ENCODE results near the gene SSH3. TPM values are rescaled to one million over a fixed set of nuclear protein-coding genes. Genes with fewer than 3 reads are reported as not detected.

Gene SSH3
- total RNA-seq, 1 donor from 2014 or later = 6.8 TPM

- peak overlapping the region in 1 of 3 donors; percentile 23 for H3K9ac ChIP-seq (ENCODE audit: low read depth in 1 of 3, low read length in 3 of 3)
- no peaks in the 10 kb centered on the region for H3K27me3 ChIP-seq (ENCODE audit: control insufficient read depth in 3 of 3, insufficient read depth in 3 of 3, low read length in 3 of 3)
- peak overlapping the region; percentile 93 for H3K27ac ChIP-seq (ENCODE audit: low read depth, low read length)
- H3K4me1 ChIP-seq (ENCODE audit: control insufficient read depth in 3 of 3, insufficient read depth in 3 of 3, low read length in 3 of 3) = peaks cover 31 to 49% (median 35%) of the 10 kb centered on the region in 3 donors
- no peaks in the 10 kb centered on the region for H3K9me3 ChIP-seq (ENCODE audit: control insufficient read depth in 3 of 3, low read length in 3 of 3)
- no peak overlapping the region for H3K4me3 ChIP-seq (ENCODE audit: low read length in 3 of 3)
- H3K36me3 ChIP-seq (ENCODE audit: control insufficient read depth in 3 of 3, insufficient read depth in 3 of 3, low read length in 3 of 3) = peaks cover 53 to 55% (median 55%) of the 10 kb centered on the region in 3 donors
Measured at GRCh38 chr11:67285541-67286498, 17.5 kb upstream of the SSH3 start.

DNA sequence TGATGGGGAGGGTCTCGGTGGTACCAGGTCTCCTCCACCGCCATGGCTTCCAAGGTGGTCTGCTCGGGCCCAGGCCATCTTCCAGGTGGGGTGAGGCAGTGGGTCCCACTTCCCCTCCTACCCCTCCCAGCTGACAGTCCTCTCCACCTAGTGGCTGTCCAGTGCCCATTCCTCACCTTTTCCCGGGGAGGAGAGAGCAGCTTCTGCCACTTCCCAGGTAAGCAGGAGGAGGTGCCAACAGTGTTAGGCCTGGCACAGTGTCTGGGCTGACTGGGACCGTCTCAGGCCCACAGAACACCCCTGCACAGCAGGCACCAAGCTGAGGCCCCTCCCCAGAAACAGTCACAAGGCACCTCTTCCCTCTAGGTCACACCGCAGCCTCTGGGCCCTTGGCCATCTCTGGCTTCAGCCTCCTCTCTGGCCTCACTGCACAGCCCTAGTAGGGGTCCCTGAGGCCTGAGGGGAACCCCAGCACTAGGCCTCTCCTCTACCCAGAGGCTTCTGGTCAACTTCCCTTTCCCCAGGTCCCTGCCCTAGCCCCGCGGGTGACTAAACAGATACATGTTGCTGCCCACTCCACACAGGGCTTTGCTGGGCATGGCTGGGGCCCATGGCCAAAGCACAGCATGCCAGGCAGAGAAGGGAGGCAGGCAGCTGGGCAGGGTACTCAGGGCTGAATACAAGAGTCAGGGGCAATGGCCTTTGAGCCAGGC, 16.6 kb upstream of the SSH3 start:
- peaks cover 32 to 54% (median 35%) of the 10 kb centered on the region in 3 donors for H3K4me1 ChIP-seq (ENCODE audit: control insufficient read depth in 3 of 3, insufficient read depth in 3 of 3, low read length in 3 of 3)
- peaks cover 44 to 50% (median 48%) of the 10 kb centered on the region in 3 donors for H3K36me3 ChIP-seq (ENCODE audit: control insufficient read depth in 3 of 3, insufficient read depth in 3 of 3, low read length in 3 of 3)
- H3K4me3 ChIP-seq (ENCODE audit: low read length in 3 of 3) = no peak overlapping the region
- H3K9me3 ChIP-seq (ENCODE audit: control insufficient read depth in 3 of 3, low read length in 3 of 3) = no peaks in the 10 kb centered on the region
- no peaks in the 10 kb centered on the region for H3K27me3 ChIP-seq (ENCODE audit: control insufficient read depth in 3 of 3, insufficient read depth in 3 of 3, low read length in 3 of 3)
- H3K27ac ChIP-seq (ENCODE audit: low read depth, low read length) = peak overlapping the region; percentile 93
- H3K9ac ChIP-seq (ENCODE audit: low read depth in 1 of 3, low read length in 3 of 3) = peak overlapping the region; percentile 10 to 79 (median 71)

GRCh38 chr11:67287355-67288197, 15.8 kb upstream of the SSH3 start:
- peak overlapping the region; percentile 51 to 79 (median 71) for H3K9ac ChIP-seq (ENCODE audit: low read depth in 1 of 3, low read length in 3 of 3)
- H3K9me3 ChIP-seq (ENCODE audit: control insufficient read depth in 3 of 3, low read length in 3 of 3) = no peaks in the 10 kb centered on the region
- peaks cover 32 to 51% (median 33%) of the 10 kb centered on the region in 3 donors for H3K4me1 ChIP-seq (ENCODE audit: control insufficient read depth in 3 of 3, insufficient read depth in 3 of 3, low read length in 3 of 3)
- H3K27me3 ChIP-seq (ENCODE audit: control insufficient read depth in 3 of 3, insufficient read depth in 3 of 3, low read length in 3 of 3) = no peaks in the 10 kb centered on the region
- peaks cover 37 to 46% (median 44%) of the 10 kb centered on the region in 3 donors for H3K36me3 ChIP-seq (ENCODE audit: control insufficient read depth in 3 of 3, insufficient read depth in 3 of 3, low read length in 3 of 3)
- peak overlapping the region; percentile 72 to 82 (median 78) for H3K4me3 ChIP-seq (ENCODE audit: low read length in 3 of 3)
- H3K27ac ChIP-seq (ENCODE audit: low read depth, low read length) = peak overlapping the region; percentile 93

DNA sequence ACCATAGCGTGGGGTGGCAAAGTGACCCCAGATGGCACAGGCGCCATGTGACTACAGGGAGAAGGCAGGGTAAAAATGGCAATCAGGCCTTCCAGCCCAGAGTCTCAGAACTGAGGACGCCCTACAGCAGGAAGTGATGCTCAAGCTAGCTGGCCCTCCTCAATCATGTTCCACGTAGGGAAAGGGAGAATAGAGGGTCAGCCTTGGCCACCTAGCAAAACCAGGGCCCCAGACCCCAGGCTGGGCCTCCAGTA, 15.2 kb upstream of the SSH3 start:
- Histone ChIP-seq H3K36me3 (ENCODE audit: control insufficient read depth in 3 of 3, insufficient read depth in 3 of 3, low read length in 3 of 3) (peaks cover 31 to 40% (median 40%) of the 10 kb centered on the region in 3 donors), H3K27ac (ENCODE audit: low read depth, low read length) (peak overlapping the region; percentile 93), H3K27me3 (ENCODE audit: control insufficient read depth in 3 of 3, insufficient read depth in 3 of 3, low read length in 3 of 3) (no peaks in the 10 kb centered on the region), H3K4me1 (ENCODE audit: control insufficient read depth in 3 of 3, insufficient read depth in 3 of 3, low read length in 3 of 3) (peaks cover 32 to 48% (median 33%) of the 10 kb centered on the region in 3 donors), H3K9me3 (ENCODE audit: control insufficient read depth in 3 of 3, low read length in 3 of 3) (no peaks in the 10 kb centered on the region), H3K4me3 (ENCODE audit: low read length in 3 of 3) (peak overlapping the region; percentile 72 to 82 (median 78)), H3K9ac (ENCODE audit: low read depth in 1 of 3, low read length in 3 of 3) (peak overlapping the region; percentile 51 to 79 (median 71))

DNA sequence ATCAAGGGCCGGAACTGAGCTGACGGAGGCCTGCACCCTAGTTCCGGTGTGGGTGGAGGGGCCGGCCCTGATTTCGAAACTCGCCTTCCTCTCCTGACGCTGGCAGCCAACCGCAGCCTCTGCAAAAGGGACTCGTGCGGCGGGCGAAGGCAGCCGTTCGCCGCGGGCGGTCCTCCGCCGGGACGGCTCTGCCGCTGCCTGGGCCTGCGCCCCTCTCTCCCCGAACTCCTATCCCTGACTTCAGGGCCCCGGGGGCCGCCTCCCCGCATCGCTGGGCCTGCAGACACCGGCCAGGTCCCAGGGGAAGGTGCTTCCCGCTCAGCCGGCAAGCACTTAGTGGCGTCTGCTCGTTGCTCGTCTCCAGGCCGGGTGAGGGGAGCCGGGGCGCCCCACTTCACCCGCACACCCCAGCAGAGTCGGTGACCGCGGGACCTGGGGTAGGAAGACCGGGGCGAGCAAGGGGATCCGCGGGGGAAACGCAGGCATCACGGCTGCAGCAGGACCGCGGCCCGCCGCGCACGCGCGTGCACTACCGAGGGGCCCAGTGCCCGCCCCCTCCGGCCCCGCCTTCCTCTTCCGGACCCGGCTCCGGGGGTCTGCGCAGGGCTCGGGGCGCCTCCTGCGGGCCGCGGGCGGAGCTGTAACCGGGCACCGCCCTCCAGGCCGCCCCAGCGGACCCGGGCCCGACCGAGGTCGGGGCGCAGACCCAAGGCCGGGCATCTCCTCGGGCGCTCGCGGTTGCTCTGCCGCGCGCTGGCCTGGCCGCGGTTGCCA, 14.7 kb upstream of the SSH3 start:
- Histone ChIP-seq H3K4me1 (ENCODE audit: control insufficient read depth in 3 of 3, insufficient read depth in 3 of 3, low read length in 3 of 3) (peaks cover 32 to 48% (median 33%) of the 10 kb centered on the region in 3 donors), H3K27ac (ENCODE audit: low read depth, low read length) (peak overlapping the region; percentile 93), H3K27me3 (ENCODE audit: control insufficient read depth in 3 of 3, insufficient read depth in 3 of 3, low read length in 3 of 3) (no peaks in the 10 kb centered on the region), H3K4me3 (ENCODE audit: low read length in 3 of 3) (peak overlapping the region; percentile 72 to 82 (median 78)), H3K9me3 (ENCODE audit: control insufficient read depth in 3 of 3, low read length in 3 of 3) (no peaks in the 10 kb centered on the region), H3K9ac (ENCODE audit: low read depth in 1 of 3, low read length in 3 of 3) (peak overlapping the region; percentile 51 to 79 (median 71)), H3K36me3 (ENCODE audit: control insufficient read depth in 3 of 3, insufficient read depth in 3 of 3, low read length in 3 of 3) (peaks cover 26 to 36% (median 35%) of the 10 kb centered on the region in 3 donors)

- Histone ChIP-seq H3K27me3 (ENCODE audit: control insufficient read depth in 3 of 3, insufficient read depth in 3 of 3, low read length in 3 of 3) (no peaks in the 10 kb centered on the region), H3K4me3 (ENCODE audit: low read length in 3 of 3) (peak within 1 kb of the TSS; percentile 72 to 82 (median 78)), H3K9ac (ENCODE audit: low read depth in 1 of 3, low read length in 3 of 3) (peak within 1 kb of the TSS; percentile 51 to 82 (median 71)), H3K36me3 (ENCODE audit: control insufficient read depth in 3 of 3, insufficient read depth in 3 of 3, low read length in 3 of 3) (peaks cover 23 to 33% (median 29%) of the 10 kb centered on the region in 3 donors), H3K9me3 (ENCODE audit: control insufficient read depth in 3 of 3, low read length in 3 of 3) (no peaks in the 10 kb centered on the region), H3K27ac (ENCODE audit: low read depth, low read length) (peak within 1 kb of the TSS; percentile 93), H3K4me1 (ENCODE audit: control insufficient read depth in 3 of 3, insufficient read depth in 3 of 3, low read length in 3 of 3) (peaks cover 32 to 43% (median 33%) of the 10 kb centered on the region in 3 donors)
Measured at GRCh38 chr11:67289226-67289650, 14.1 kb upstream of the SSH3 start, which contains the start of gene ANKRD13D. Gene ANKRD13D (plus strand): TSS chr11:67289303. CDS start chr11:67289461, 158 bp downstream.

DNA sequence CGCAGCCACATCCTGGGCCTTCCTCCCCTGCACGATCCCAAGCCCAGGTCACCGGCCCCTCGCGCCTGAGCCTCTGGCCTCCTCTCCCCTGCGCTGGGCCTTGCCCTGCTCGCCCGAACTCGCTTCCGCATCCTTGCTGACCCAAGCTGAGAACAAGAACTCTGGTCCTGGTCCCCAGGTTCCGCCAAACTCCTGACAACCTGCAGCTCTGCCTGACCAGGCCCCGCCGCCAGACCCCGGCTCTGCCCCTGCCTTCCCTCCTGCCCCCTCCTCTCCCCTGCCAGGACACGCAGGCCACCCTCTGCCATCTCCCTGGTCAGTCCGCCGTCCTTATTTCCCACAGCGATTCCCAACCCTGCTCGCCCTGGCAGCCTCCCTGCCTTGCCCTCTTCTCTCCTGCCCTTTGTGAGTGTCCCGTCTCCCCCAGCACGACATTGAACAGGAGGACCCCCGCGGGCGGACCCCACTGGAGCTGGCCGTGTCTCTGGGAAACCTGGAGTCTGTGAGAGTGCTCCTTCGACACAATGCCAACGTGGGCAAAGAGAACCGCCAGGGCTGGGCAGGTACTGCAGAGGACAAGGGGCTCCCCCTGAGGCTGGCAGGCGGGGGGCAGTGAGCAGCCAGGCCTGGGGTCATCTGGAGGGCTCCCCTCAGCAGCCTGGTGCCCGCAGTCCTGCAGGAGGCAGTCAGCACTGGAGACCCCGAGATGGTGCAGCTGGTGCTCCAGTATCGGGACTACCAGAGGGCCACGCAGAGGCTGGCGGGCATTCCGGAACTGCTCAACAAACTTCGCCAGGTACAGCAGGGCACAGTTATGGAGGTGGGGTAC, 13.5 kb upstream of the SSH3 start:
- peaks cover 32 to 43% (median 33%) of the 10 kb centered on the region in 3 donors for H3K4me1 ChIP-seq (ENCODE audit: control insufficient read depth in 3 of 3, insufficient read depth in 3 of 3, low read length in 3 of 3)
- H3K27ac ChIP-seq (ENCODE audit: low read depth, low read length) = no peak overlapping the region
- H3K9ac ChIP-seq (ENCODE audit: low read depth in 1 of 3, low read length in 3 of 3) = peak overlapping the region; percentile 47 to 82 (median 67)
- H3K9me3 ChIP-seq (ENCODE audit: control insufficient read depth in 3 of 3, low read length in 3 of 3) = no peaks in the 10 kb centered on the region
- H3K27me3 ChIP-seq (ENCODE audit: control insufficient read depth in 3 of 3, insufficient read depth in 3 of 3, low read length in 3 of 3) = no peaks in the 10 kb centered on the region
- peaks cover 16 to 31% (median 26%) of the 10 kb centered on the region in 3 donors for H3K36me3 ChIP-seq (ENCODE audit: control insufficient read depth in 3 of 3, insufficient read depth in 3 of 3, low read length in 3 of 3)
- peak overlapping the region; percentile 66 to 78 (median 72) for H3K4me3 ChIP-seq (ENCODE audit: low read length in 3 of 3)

GRCh38 chr11:67290801-67291200, 12.5 kb upstream of the SSH3 start:
- Histone ChIP-seq H3K4me3 (ENCODE audit: low read length in 3 of 3) (no peak overlapping the region), H3K27ac (ENCODE audit: low read depth, low read length) (no peak overlapping the region), H3K27me3 (ENCODE audit: control insufficient read depth in 3 of 3, insufficient read depth in 3 of 3, low read length in 3 of 3) (no peaks in the 10 kb centered on the region), H3K9ac (ENCODE audit: low read depth in 1 of 3, low read length in 3 of 3) (peak overlapping the region in 1 of 3 donors; percentile 16), H3K4me1 (ENCODE audit: control insufficient read depth in 3 of 3, insufficient read depth in 3 of 3, low read length in 3 of 3) (peaks cover 32 to 43% (median 33%) of the 10 kb centered on the region in 3 donors), H3K36me3 (ENCODE audit: control insufficient read depth in 3 of 3, insufficient read depth in 3 of 3, low read length in 3 of 3) (peaks cover 9 to 25% (median 17%) of the 10 kb centered on the region in 3 donors), H3K9me3 (ENCODE audit: control insufficient read depth in 3 of 3, low read length in 3 of 3) (no peaks in the 10 kb centered on the region)
